Stromal cell of bone marrow (primary cell): ENCODE measurements around the gene DSE.
"Not testable (repeated sequence)": the region's sequence is repeated elsewhere in the genome, so short reads cannot be mapped to it uniquely, and the experiment has no call there.

Experiments
- DNase-seq: peaks from one replicate; pipeline ENCODE4 v3.0.0-alpha.2; 2012; ENCODE audit warnings: low read depth

The DSE gene

GRCh38 chr6:116370760-116371119, at the start of gene DSE:
DSE (plus strand) TSS chr6:116370947; CDS start chr6:116399251, 28,304 bp downstream.
- peak; percentile 61 for DNase-seq

DNA sequence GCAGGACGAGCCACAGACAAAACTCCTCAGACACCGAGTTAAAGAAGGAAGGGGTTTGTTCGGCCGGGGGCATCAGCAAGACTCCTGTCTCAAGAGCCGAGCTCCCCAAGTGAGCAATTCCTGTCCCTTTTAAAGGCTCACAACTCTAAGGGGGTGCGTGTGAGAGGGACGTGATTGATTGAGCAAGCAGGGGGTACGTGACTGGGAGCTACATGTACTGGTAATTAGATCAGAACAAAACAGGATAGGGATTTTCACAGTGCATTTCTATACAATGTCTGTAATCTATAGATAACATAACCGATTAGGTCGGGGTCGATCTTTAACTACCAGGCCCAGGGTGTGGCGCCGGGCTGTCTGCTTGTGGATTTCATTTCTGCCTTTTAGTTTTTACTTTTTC, 48.8 kb upstream of the DSE start:
- not testable (repeated sequence) for DNase-seq

- no peak for DNase-seq
These were observed 46.9 kb upstream of the DSE start for GRCh38 chr6:116323863-116324262.

- DNase-seq = not testable (repeated sequence)
These were observed 45.1 kb upstream of the DSE start for GRCh38 chr6:116325634-116326132.

DNA sequence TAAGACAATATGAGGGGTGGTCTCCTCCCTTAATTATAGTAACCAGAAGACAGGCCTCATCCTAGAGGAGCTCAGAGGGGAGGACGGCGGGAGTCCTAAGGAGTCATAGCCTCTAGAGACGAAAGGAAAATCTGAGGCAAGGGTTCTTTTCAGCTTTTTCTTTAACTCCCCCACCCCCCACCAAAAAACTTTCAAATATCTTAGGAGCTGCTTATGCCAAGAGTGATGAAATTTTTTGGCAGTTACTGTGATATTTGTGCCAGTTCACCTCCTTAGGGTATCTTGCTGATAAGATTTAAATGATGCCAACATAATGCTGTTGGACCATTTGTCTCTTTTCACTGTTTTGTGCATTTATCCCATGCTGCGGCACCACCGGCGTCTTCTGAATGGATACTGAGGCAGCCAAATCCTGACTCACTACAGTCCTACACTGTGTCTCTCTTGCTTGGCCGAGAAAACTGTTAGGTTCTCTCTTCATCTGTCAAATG, 44.5 kb upstream of the DSE start:
- DNase-seq = no peak

GRCh38 chr6:116326996-116327395, 43.8 kb upstream of the DSE start:
- no peak for DNase-seq

DNA sequence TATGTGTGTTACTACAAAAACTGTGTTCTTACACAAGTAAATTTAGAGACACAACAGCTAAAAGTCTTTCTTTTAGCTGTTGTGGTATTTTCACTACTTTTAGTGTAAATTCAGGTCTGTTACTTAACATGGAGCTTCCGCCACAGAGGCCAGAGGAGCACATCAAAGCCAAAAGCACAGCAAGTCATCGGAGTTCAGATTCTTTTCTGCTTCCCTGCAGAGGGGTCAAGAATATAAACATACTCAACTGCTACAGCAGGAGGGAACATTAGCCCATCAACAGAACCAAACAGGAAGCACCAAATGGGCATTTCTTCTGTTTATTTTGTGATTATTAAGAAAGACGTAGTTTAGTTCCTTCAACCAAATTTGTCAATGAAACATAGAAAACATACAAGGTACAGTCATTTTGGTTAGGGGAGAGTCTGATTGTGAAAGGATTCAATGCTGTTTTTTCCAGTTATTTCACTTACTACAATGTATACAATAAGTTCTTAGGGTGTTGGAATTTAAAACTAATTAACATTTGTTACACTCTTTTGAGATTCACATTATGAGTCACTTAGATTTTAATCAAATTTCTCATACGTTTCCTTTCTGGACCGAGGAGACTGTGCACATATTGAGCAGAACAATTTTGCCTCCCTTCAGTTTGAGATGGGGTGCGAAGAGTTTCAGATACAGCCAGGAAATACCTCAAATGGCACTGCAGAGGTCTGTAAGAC, 42.8 kb upstream of the DSE start:
- DNase-seq = no peak

DNA sequence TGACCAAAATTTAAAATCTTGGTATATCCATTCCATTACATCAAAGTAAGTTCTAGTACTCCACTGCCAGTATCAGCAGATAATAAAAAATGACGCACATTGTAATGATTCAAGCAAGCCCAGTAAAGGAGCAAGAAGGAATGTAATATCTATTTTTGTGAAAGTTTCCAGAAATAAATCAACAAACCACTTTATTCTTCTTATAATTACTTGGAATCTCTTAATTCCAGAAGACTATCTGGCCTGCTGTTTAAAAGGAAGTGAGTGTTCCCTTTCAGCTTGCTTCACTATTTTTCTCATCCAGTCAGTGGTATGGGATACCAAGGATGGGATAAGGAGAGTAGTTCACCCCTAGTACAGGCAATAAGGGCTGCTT, 42.2 kb upstream of the DSE start:
- DNase-seq = no peak

GRCh38 chr6:116329156-116329555, 41.6 kb upstream of the DSE start:
- no peak for DNase-seq

DNA sequence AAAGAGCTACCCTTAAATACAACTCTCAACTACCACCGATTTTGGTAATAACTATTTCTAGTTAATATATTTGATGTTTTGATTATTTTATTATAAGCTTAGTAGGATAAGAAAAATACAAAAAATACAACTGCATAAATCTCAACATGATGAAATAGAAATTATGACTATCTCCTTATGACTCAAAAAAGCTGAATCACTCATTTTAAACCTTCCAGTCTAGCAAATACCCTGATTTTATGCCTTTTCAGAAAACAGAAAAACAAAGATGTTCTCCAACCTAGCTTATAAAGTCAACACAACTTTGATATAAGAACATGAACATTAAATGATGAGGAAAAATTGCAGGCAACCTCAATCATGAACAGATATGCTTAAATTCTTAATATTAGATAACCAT, 40.2 kb upstream of the DSE start:
- DNase-seq = no peak

GRCh38 chr6:116332096-116332495, 38.7 kb upstream of the DSE start:
- no peak for DNase-seq

- DNase-seq = not testable (repeated sequence)
These were observed 35.9 kb upstream of the DSE start for GRCh38 chr6:116334638-116335409.

- DNase-seq = no peak
These were observed 35.0 kb upstream of the DSE start for GRCh38 chr6:116335612-116336215.

DNA sequence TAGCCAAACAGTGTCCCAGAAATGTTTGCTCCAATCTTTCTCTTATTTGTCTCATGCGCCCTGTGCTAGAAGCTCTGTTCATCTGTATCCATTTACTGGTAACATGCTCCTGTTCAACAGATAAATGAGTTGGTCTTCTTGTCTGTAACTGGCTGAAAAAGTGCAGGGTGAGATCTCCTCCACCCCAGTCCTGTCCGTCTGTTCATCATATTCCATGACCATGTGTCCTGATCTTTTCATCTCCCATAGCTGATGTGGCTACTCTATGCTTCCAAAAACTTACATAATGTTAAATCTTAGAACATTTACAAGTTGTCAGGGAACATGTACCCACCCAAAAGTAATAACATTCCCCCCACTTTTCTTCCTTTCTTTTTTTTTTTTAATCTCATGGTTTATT, 31.8 kb upstream of the DSE start:
- no peak for DNase-seq

DNA sequence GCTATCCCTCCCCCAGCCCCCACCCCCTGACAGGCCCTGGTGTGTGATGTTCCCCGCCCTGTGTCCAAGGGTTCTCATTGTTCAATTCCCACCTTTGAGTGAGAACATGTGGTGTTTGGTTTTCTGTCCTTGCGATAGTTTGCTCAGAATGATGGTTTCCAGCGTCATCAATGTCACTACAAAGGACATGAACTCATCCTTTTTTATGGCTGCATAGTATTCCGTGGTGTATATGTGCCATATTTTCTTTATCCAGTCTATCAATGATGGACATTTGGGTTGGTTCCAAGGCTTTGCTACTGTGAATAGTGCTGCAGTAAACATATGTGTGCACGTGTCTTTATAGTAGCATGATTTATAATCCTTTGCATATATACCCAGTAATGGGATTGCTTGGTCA, 30.1 kb upstream of the DSE start:
- DNase-seq = not testable (repeated sequence)

DNA sequence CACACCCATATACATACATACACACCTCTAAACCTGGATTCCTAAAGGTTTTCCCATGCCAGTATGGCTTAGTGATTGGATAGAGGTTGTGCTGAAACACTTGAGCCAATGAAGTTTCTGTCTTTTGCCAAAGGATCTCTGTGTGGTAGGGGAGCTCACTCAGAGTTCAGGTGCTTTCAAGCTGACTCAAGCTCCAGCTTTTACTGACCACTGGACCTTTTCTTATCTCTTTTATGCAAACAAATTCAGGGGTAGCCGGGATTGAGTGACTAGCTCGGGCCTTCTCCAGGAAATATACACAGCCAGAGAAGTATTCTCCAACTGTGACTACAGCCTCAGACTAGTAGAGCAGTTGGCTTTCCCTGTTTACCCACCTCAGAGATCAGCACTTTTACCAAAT, 21.5 kb upstream of the DSE start:
- DNase-seq = no peak

GRCh38 chr6:116351101-116351500, 19.6 kb upstream of the DSE start:
- no peak for DNase-seq

GRCh38 chr6:116352515-116353471, 18.0 kb upstream of the DSE start:
- DNase-seq = peak; percentile 68

- no peak for DNase-seq
These were observed 16.5 kb upstream of the DSE start for GRCh38 chr6:116354236-116354635.

GRCh38 chr6:116355796-116356195, 15.0 kb upstream of the DSE start:
- DNase-seq = no peak

GRCh38 chr6:116359131-116359530, 11.6 kb upstream of the DSE start:
- DNase-seq = no peak

DNA sequence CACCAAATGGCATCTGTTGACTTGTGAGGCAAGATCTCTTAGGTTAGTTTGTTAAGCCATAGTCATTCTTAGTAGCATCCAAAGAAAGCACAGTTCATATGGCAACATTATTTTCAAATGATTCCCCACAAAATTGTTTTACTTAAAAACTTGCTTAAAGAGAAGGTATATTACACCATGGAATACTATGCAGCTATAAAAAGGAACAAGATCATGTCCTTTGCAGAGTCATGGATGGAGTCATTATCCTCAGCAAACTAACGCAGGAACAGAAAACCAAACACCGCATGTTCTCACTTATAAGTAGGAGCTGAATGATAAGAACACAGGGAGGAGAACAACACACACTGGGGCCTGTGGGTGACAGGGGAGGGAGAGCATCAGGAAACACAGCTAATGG, 10.9 kb upstream of the DSE start:
- no peak for DNase-seq
